IMR-90 (cell line): ENCODE results near the gene AAGAB. TPM values are rescaled to one million over a fixed set of nuclear protein-coding genes. Genes with fewer than 3 reads are reported as not detected.

Experiments
- ATAC-seq: fragments of 200-7000 bp; cut with Tn5 transposase; 2 replicates; pipeline ENCODE4 v1.9.1; 2020; ENCODE audit warnings: low read depth, mild to moderate bottlenecking, moderate library complexity
- BruUV-seq: library from RNA; stranded (reverse); fragments of 400-500 nt; replicated peaks from 2 replicates; lab custom pipeline; 2021; lab: Mats Ljungman, UMichigan
- CTCF ChIA-PET: fragments of 300-600 bp; formaldehyde crosslinking; extraction: SDS; loops from one replicate; lab custom pipeline; 2021; ENCODE audit warnings: antibody characterized with exemption; lab: Yijun Ruan, JAX
- POLR2A ChIA-PET: fragments of 300-600 bp; sonication (Branson Sonifier 250); formaldehyde crosslinking; loops from one replicate; lab custom pipeline; 2022; ENCODE audit warnings: antibody characterized with exemption; ENCODE audit not compliant: unreplicated experiment; lab: Charles Lee
- DNase-seq: peaks from one replicate; pipeline ENCODE4 v3.0.0; 2013
- H2AFZ ChIP-seq: replicated peaks from 2 replicates; pipeline ENCODE3; 2013; ENCODE audit warnings: low read length, mild to moderate bottlenecking; ENCODE audit not compliant: poor library complexity
- H2AK5ac ChIP-seq: 2 replicates; pipeline ENCODE4 v1.6.1; 2013; ENCODE audit warnings: low read depth, low read length, inconsistent platforms
- H2AK9ac ChIP-seq: replicated peaks from 2 replicates; pipeline ENCODE3; 2013; ENCODE audit warnings: mild to moderate bottlenecking, low read depth, low read length, moderate library complexity; ENCODE audit not compliant: poor library complexity
- H2BK120ac ChIP-seq: 2 replicates; pipeline ENCODE4 v1.6.1; 2013; ENCODE audit warnings: low read depth, low read length, inconsistent platforms
- H2BK15ac ChIP-seq: 3 replicates; pipeline ENCODE4 v1.6.1; 2013; ENCODE audit warnings: low read depth, low read length, inconsistent platforms
- H2BK20ac ChIP-seq: 2 replicates; pipeline ENCODE4 v1.6.1; 2013; ENCODE audit warnings: low read depth, mild to moderate bottlenecking, inconsistent platforms, low read length, moderate library complexity
- H2BK5ac ChIP-seq: 2 replicates; pipeline ENCODE4 v1.6.1; 2013; ENCODE audit warnings: mild to moderate bottlenecking, low read depth, low read length, inconsistent platforms; ENCODE audit not compliant: poor library complexity, severe bottlenecking
- H3K14ac ChIP-seq: replicated peaks from 2 replicates; pipeline ENCODE4 v1.6.1; 2013; ENCODE audit warnings: low read depth, low read length, inconsistent platforms
- H3K18ac ChIP-seq: 2 replicates; pipeline ENCODE4 v1.6.1; 2013; ENCODE audit warnings: low read depth, low read length, control low read depth
- H3K23ac ChIP-seq: 2 replicates; pipeline ENCODE4 v1.6.1; 2013; ENCODE audit warnings: low read depth, low read length, inconsistent platforms
- H3K27ac ChIP-seq: 2 replicates; pipeline ENCODE4 v1.5.1; 2013; ENCODE audit warnings: mild to moderate bottlenecking, control low read depth, low read length; ENCODE audit not compliant: insufficient read depth
- H3K27me3 ChIP-seq: 2 replicates; pipeline ENCODE4 v1.6.1; 2013; ENCODE audit warnings: low read length; ENCODE audit not compliant: control insufficient read depth, insufficient read depth
- H3K36me3 ChIP-seq: 2 replicates; pipeline ENCODE4 v1.6.1; 2013; ENCODE audit warnings: low read length, mixed read lengths; ENCODE audit not compliant: control insufficient read depth, insufficient read depth
- H3K4ac ChIP-seq: 2 replicates; pipeline ENCODE4 v1.6.1; 2013; ENCODE audit warnings: low read depth, low read length, inconsistent platforms
- H3K4me1 ChIP-seq: 2 replicates; pipeline ENCODE4 v1.6.1; 2013; ENCODE audit warnings: low read length, mixed read lengths; ENCODE audit not compliant: control insufficient read depth, insufficient read depth
- H3K4me2 ChIP-seq: 2 replicates; pipeline ENCODE4 v1.6.1; 2013; ENCODE audit warnings: low read depth, mild to moderate bottlenecking, control low read depth, low read length, moderate library complexity
- H3K4me3 ChIP-seq: 2 replicates; pipeline ENCODE4 v1.5.1; 2013; ENCODE audit warnings: low read depth, mild to moderate bottlenecking, control low read depth, low read length, moderate library complexity; ENCODE audit not compliant: insufficient read depth
- H3K56ac ChIP-seq: 2 replicates; pipeline ENCODE4 v1.6.1; 2013; ENCODE audit warnings: low read length, inconsistent platforms; ENCODE audit not compliant: insufficient read depth; ENCODE audit errors: extremely low read depth
- H3K79me1 ChIP-seq, 2 experiments: 2 replicates each; pipeline ENCODE4 v1.6.1; 2013; ENCODE audit warnings: low read length in 2 of 2, inconsistent platforms in 1 of 2, low read depth in 1 of 2
- H3K9ac ChIP-seq: 2 replicates; pipeline ENCODE4 v1.6.1; 2013; ENCODE audit warnings: low read depth, low read length, control low read depth
- H3K9me1 ChIP-seq: 2 replicates; pipeline ENCODE4 v1.6.1; 2013; ENCODE audit warnings: low read length, inconsistent platforms; ENCODE audit not compliant: insufficient read depth
- H3K9me3 ChIP-seq: 2 replicates; pipeline ENCODE4 v1.6.1; 2013; ENCODE audit warnings: low read length; ENCODE audit not compliant: control insufficient read depth, insufficient read depth
- H4K20me1 ChIP-seq: 2 replicates; pipeline ENCODE4 v1.6.1; 2013; ENCODE audit warnings: low read length, inconsistent platforms; ENCODE audit not compliant: insufficient read depth
- H4K5ac ChIP-seq: 2 replicates; pipeline ENCODE4 v1.6.1; 2013; ENCODE audit warnings: mild to moderate bottlenecking, low read depth, low read length, control low read depth
- H4K8ac ChIP-seq, 2 experiments: 2 replicates each; pipeline ENCODE4 v1.6.1; 2013; ENCODE audit warnings: low read depth in 2 of 2, low read length in 2 of 2, control low read depth in 1 of 2, inconsistent platforms in 1 of 2
- H4K91ac ChIP-seq: 2 replicates; pipeline ENCODE4 v1.6.1; 2013; ENCODE audit warnings: low read depth, low read length, inconsistent platforms; ENCODE audit not compliant: insufficient read depth
- BHLHE40 ChIP-seq: fragments of 150-350 bp; IDR thresholded peaks from 2 replicates; pipeline ENCODE4 v1.6.1; 2016; ENCODE audit warnings: mild to moderate bottlenecking, low read depth, low read length
- CEBPB ChIP-seq: IDR thresholded peaks from 2 replicates; pipeline ENCODE4 v1.6.1; 2012; ENCODE audit warnings: low read depth, low read length, improper control_type of control experiment
- CHD1 ChIP-seq: IDR thresholded peaks from 2 replicates; pipeline ENCODE4 v1.6.1; 2012; ENCODE audit warnings: low read depth, low read length, improper control_type of control experiment
- MAFK ChIP-seq: IDR thresholded peaks from 2 replicates; pipeline ENCODE4 v1.6.1; 2012; ENCODE audit warnings: low read depth, low read length, improper control_type of control experiment
- MAZ ChIP-seq: IDR thresholded peaks from 2 replicates; pipeline ENCODE4 v1.6.1; 2012; ENCODE audit warnings: low read depth, mild to moderate bottlenecking, low read length, improper control_type of control experiment, moderate library complexity, borderline replicate concordance
- RAD21 ChIP-seq: IDR thresholded peaks from 2 replicates; pipeline ENCODE4 v1.6.1; 2012; ENCODE audit warnings: low read length, improper control_type of control experiment
- RCOR1 ChIP-seq: IDR thresholded peaks from 2 replicates; pipeline ENCODE4 v1.6.1; 2012; ENCODE audit warnings: mild to moderate bottlenecking, low read length, improper control_type of control experiment; ENCODE audit not compliant: insufficient replicate concordance
- WGBS, 2 experiments: methylation state at CpG; one replicate each; pipeline versions ENCODE4 v1.1.5 to v1.1.7; 2013; ENCODE audit warnings: missing lambda C conversion rate in 2 of 2; ENCODE audit not compliant: insufficient read length in 1 of 2; ENCODE audit errors: extremely low coverage in 2 of 2; 5-methylcytosine and 5-hydroxymethylcytosine counted together
- dilution Hi-C: fragments of 300-500 bp; cut with HindIII; formaldehyde crosslinking; loops from one replicate; pipeline ENCODE4 v1.14.3; 2018; ENCODE audit warnings: low sequenced_read_pairs; ENCODE audit not compliant: unreplicated experiment
- in situ Hi-C: fragments of 300-500 bp; cut with MboI; formaldehyde crosslinking; loops from 3 replicates; pipeline ENCODE4 v1.14.3; 2019; ENCODE audit warnings: low sequenced_read_pairs, inconsistent platforms, mixed read lengths
- intact Hi-C: fragments of 100-400 bp; cut with micrococcal nuclease; formaldehyde crosslinking; loops from 2 replicates; pipeline ENCODE4 v1.10.0; 2022
- polyA plus RNA-seq, 3 experiments: library from polyadenylated mRNA; depleted of rRNA; stranded (reverse); fragments of >200 nt; gene quantifications; 2 replicates each; pipeline ENCODE4 v1.2.3, GENCODE V29; 2012; ENCODE audit warnings: low replicate concordance in 1 of 3
- total RNA-seq: library from RNA; depleted of rRNA; stranded (reverse); fragments of >200 nt; gene quantifications from 2 replicates; pipeline ENCODE4 v1.2.3, GENCODE V29; 2012
- TF ChIP-seq, protein P1 (sequence below): fragments of 150-350 bp; IDR thresholded peaks from 2 replicates; pipeline ENCODE4 v1.6.1; 2016; ENCODE audit warnings: low read depth, mild to moderate bottlenecking, low read length, moderate library complexity, borderline replicate concordance

Gene AAGAB
- total and polyA plus RNA-seq, 2 of the 4 experiments (the other 2 are of a cell fraction), result 26.1 to 69.7 TPM

DNA sequence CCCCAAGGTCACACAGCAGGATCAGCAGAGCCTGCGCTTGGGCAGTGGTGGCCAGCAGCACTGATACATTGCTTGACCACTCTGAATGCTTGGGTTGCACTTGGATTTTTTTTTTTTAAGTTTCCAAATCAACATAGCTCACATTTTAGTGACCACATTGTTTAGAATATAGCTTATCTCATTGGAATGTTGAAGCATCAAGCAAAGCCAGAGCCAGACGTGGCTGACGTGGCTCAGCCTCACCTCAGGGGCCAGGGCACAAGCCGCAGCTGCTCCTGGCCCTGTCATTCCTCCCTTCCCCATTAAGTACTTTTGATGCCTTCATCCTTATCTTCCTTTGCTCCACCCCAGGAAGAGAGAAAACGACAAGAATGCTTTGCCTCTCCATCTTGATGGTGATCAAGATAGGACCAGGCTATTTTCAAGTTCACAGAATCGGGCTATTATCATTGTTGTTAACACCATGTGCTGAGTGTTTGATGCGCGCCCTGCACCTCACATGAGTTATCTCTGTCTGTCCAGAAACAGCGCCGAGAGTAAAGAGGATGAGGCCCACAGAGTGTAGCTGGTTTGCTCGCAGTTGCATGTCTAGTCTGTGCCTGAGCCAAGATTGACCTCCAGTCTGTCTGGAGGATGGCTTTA, 75.8 kb downstream of the AAGAB start (continued):
- TF ChIP-seq, protein P1, sequence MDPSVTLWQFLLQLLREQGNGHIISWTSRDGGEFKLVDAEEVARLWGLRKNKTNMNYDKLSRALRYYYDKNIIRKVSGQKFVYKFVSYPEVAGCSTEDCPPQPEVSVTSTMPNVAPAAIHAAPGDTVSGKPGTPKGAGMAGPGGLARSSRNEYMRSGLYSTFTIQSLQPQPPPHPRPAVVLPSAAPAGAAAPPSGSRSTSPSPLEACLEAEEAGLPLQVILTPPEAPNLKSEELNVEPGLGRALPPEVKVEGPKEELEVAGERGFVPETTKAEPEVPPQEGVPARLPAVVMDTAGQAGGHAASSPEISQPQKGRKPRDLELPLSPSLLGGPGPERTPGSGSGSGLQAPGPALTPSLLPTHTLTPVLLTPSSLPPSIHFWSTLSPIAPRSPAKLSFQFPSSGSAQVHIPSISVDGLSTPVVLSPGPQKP, result no peak
- TF ChIP-seq CHD1, result peak; percentile 86

DNA sequence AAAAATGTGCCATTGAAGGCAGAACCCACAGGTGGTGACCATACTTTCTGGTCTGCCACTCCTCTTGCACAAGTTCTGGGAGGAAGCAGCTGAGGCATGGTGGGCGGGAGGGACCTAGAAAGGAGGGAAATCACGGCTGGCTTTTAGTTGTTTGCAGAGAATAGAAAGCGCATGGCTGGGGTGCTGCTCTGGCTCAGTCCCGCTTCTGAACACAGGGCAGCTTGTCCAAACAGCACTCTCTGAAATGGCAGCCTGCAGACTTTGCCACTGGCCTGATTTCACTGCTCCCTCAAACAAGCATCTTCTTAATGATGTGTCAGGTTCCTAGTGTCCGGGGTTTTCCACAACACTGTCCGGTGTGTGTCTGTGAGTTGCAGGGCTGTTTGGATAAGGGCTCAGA, 76.7 kb downstream of the AAGAB start:
- peak overlapping the region; percentile 67 for H4K5ac ChIP-seq
- peak overlapping the region; percentile 93 for H3K27ac ChIP-seq
- CTCF ChIA-PET, result no interaction called here
- H3K4ac ChIP-seq, result peak overlapping the region; percentile 94
- H3K18ac ChIP-seq, result peak overlapping the region; percentile 81
- H3K36me3 ChIP-seq, result peaks cover 79% of the 10 kb centered on the region
- H3K56ac ChIP-seq, result peak overlapping the region; percentile 96
- peaks cover 9% of the 10 kb centered on the region for H4K20me1 ChIP-seq
- peak overlapping the region; percentile 82 for H3K14ac ChIP-seq
- peak overlapping the region; percentile 94 for H3K23ac ChIP-seq
- peak overlapping the region; percentile 33 for H2AK9ac ChIP-seq
- H2AFZ ChIP-seq, result peak overlapping the region; percentile 67
- H3K27me3 ChIP-seq, result no peaks in the 10 kb centered on the region
- H3K9me1 ChIP-seq, result peaks cover 67% of the 10 kb centered on the region
- intact Hi-C loops (loop anchor here (1.0 to 2.0 kb wide), 3 partner anchors 9 to 112 kb away; partner anchors contain the start of gene SMAD3), dilution Hi-C loops (no loop called here), in situ Hi-C loops (loop anchor here (5.0 kb wide), 1 partner anchor 70 kb away; no protein-coding TSS in a partner anchor)
- TF ChIP-seq BHLHE40, result no peak
- no peak for TF ChIP-seq MAZ
- TF ChIP-seq, protein P1, result no peak
- TF ChIP-seq CEBPB, result peak; percentile 53; the same call in 1 of the 2 replicates
- TF ChIP-seq MAFK, result no peak
- no peak for TF ChIP-seq RCOR1
- no peak for TF ChIP-seq RAD21
- H3K4me2 ChIP-seq, result no peak overlapping the region
- no CpG with 5 or more reads among the region's 6 CpGs for WGBS, 2 experiments
- peaks cover 65 to 92% of the 10 kb centered on the region in 2 experiments for H3K79me1 ChIP-seq
- H3K4me1 ChIP-seq, result peaks cover 67% of the 10 kb centered on the region
- POLR2A ChIA-PET, result no interaction called here
- H2BK20ac ChIP-seq, result peak overlapping the region; percentile 98
- peak overlapping the region; percentile 62 for H3K9ac ChIP-seq
- peak overlapping the region; percentile 97 for H2BK5ac ChIP-seq
- H3K4me3 ChIP-seq, result no peak overlapping the region
- H4K91ac ChIP-seq, result peak overlapping the region; percentile 97
- peak overlapping the region; percentile 66 to 84 for H4K8ac ChIP-seq
- no peaks in the 10 kb centered on the region for H3K9me3 ChIP-seq
- no TSS peak for BruUV-seq
- DNase-seq, result peak; percentile 83
- peak overlapping the region; percentile 86; the same call in 2 of the 3 replicates for H2BK15ac ChIP-seq
- H2BK120ac ChIP-seq, result peak overlapping the region; percentile 96
- H2AK5ac ChIP-seq, result peak overlapping the region; percentile 94
- peak; percentile 8 for ATAC-seq
